Esophagus (tissue), 2 donors: ENCODE results near the gene WDR45B. TPM values are rescaled to one million over a fixed set of nuclear protein-coding genes. Genes with fewer than 3 reads are reported as not detected.

Experiments used
- H3K27ac ChIP-seq, 2 donors: one replicate each; pipeline ENCODE4 v1.5.1; 2013; ENCODE audit warnings: low read depth in 2 of 2, mild to moderate bottlenecking in 2 of 2, inconsistent platforms in 1 of 2, low read length in 1 of 2, moderate library complexity in 1 of 2
- H3K27me3 ChIP-seq, 2 donors: one replicate each; pipeline ENCODE4 v1.6.1; 2013; ENCODE audit warnings: low read length in 2 of 2, control low read depth in 1 of 2, mild to moderate bottlenecking in 1 of 2; ENCODE audit not compliant: insufficient read depth in 2 of 2, control insufficient read depth in 1 of 2
- H3K36me3 ChIP-seq, 2 donors: one replicate each; pipeline ENCODE4 v1.6.1; 2013; ENCODE audit warnings: low read length in 1 of 2; ENCODE audit not compliant: control insufficient read depth in 2 of 2, insufficient read depth in 2 of 2
- H3K4me1 ChIP-seq, 2 donors: one replicate each; pipeline ENCODE4 v1.6.1; 2013; ENCODE audit warnings: low read length in 1 of 2; ENCODE audit not compliant: control insufficient read depth in 2 of 2, insufficient read depth in 2 of 2
- H3K4me3 ChIP-seq, 2 donors: one replicate each; pipeline ENCODE4 v1.5.1; 2013; ENCODE audit warnings: low read length in 2 of 2, mild to moderate bottlenecking in 2 of 2, low read depth in 1 of 2, moderate library complexity in 1 of 2
- H3K9me3 ChIP-seq, 2 donors: one replicate each; pipeline ENCODE4 v1.6.1; 2013; ENCODE audit warnings: mild to moderate bottlenecking in 2 of 2, low read depth in 1 of 2, low read length in 1 of 2, moderate library complexity in 1 of 2; ENCODE audit not compliant: control insufficient read depth in 2 of 2, insufficient read depth in 1 of 2
- WGBS, 2 donors: extraction: QIAGEN DNeasy Blood & Tissue Kit; methylation state at CpG; one replicate each; pipeline ENCODE4 v1.1.7; 2013; 5-methylcytosine and 5-hydroxymethylcytosine counted together
- polyA plus RNA-seq, 2 donors: library from polyadenylated mRNA; stranded (reverse); fragments of 200-250 nt; gene quantifications; one replicate each; pipeline ENCODE4 v1.2.3, GENCODE V29; 2013
- donor health status: healthy with polysubstance abuse.
- donor health status: Bipolar disorder and iron deficiency.

WDR45B gene
- polyA plus RNA-seq, 2 donors, result 72.2 to 75.3 TPM

DNA sequence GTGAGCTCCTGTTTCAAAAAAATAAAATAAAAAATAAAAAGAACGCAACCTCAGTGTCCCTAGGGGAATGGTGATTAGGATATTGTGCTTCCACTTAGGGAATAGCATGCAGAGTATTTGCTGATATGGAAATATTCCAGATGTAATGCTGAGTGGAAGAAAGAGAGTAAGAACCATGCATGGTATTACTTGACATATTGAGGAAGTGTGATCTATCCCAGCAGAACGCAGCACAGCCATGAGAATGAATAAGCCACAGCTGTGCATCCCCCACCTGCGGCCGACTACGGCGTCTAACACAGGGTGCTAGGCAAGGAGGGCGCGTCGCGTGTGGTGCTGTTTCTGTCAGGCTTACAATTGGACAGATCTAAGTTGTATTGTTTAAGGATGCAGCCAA, 79.2 kb downstream of the WDR45B start:
- no peak overlapping the region for H3K4me3 ChIP-seq
- H3K36me3 ChIP-seq, result peaks cover 5 to 31% of the 10 kb centered on the region in 2 donors
- H3K9me3 ChIP-seq, result no peaks in the 10 kb centered on the region
- H3K27me3 ChIP-seq, result no peaks in the 10 kb centered on the region
- no peak overlapping the region for H3K27ac ChIP-seq
- H3K4me1 ChIP-seq, result no peaks in the 10 kb centered on the region
- 91 to 92% methylated on average over 10 of the region's 10 CpGs for WGBS, 2 donors

DNA sequence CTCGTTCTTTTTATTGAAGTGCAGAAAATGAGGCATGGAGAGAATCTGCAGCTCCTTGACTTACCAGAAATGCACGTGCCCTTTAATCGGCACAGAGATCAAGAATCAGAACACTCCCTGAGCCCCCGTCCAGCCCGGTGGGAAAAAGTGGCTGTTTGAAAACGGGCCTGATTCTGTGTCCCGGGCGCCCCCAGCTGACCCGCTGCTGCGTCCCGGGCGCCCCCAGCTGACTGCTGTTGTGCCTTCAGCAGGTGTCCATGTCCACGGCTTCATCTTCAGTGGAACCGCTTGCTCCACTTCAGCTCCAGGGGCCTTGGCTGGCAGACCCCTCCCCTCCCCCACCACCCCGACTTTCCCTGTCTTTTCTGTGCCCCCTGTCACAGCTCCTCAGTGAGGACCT, 81.0 kb downstream of the WDR45B start:
- Histone ChIP-seq H3K27me3 (no peaks in the 10 kb centered on the region), H3K4me3 (no peak overlapping the region), H3K4me1 (no peaks in the 10 kb centered on the region), H3K9me3 (no peaks in the 10 kb centered on the region), H3K27ac (no peak overlapping the region), H3K36me3 (peaks cover 5 to 28% of the 10 kb centered on the region in 2 donors)
- 92 to 95% methylated on average over 15 of the region's 15 CpGs for WGBS, 2 donors

DNA sequence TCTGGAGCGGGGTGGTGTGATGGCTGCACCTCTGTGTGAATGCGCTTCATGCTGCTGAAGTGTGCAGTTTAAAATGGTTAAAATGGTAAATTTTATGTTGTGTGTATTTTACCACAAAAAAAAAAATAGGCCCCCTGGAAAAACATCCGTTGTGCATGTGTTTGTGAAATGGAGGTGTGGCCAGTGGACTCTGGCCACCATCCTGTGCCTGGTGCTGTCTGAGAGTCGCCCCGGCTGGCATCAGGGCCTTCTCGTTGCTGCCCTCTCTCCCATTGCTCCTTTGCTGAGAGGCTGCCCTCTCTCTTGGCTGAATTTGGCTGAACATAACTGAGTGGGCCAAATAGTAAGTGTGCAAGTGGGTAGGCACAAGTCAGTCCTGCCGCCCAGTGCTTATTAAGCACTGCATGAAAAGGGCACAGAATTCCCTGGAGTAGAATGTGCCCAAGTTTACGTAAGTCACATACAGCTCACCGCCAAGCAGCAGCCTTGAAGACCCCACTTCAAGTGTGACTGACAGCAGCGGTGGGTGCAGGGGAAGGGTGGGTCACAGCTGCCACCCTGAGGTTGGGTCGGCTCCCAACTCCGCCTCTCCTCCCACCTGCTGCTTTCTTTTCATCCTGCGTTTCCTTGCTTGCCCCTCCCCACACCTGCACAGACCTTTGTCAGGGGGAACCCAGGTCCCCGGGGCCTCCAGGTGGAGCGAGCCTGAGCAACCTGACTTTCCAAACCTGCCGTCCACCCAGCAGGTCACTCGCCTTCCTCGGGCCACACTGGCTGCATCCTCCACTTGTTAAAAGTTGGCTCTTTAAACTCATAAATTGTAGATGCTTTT, 81.9 kb downstream of the WDR45B start:
- WGBS, 2 donors, result 77 to 83% methylated on average over 18 of the region's 18 CpGs
- peaks cover 5 to 21% of the 10 kb centered on the region in 2 donors for H3K36me3 ChIP-seq
- no peak overlapping the region for H3K27ac ChIP-seq
- H3K27me3 ChIP-seq, result no peaks in the 10 kb centered on the region
- peaks cover 2 to 4% of the 10 kb centered on the region in 2 donors for H3K4me1 ChIP-seq
- H3K9me3 ChIP-seq, result no peaks in the 10 kb centered on the region
- H3K4me3 ChIP-seq, result no peak overlapping the region

DNA sequence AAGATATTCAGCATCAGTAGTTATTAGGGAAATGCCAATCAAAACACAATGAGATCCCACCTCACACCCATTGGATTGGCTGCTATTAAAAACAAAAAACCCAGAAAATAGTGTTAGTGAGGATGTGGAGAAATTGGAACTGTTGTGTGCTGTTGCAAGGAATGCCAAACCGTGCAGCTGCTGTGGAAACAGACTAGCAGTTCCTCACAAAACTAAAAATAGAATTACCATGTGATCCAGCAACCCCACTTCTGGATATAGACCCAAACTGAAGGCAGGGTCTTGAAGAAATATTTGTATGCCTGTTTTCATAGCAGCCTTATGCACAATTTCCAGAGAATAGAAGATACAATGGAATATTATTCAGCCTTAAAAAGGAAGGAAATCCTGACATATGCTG, 82.7 kb downstream of the WDR45B start:
- Histone ChIP-seq H3K4me1 (peaks cover 5% of the 10 kb centered on the region in 2 donors), H3K27ac (no peak overlapping the region), H3K27me3 (no peaks in the 10 kb centered on the region), H3K4me3 (no peak overlapping the region), H3K9me3 (no peaks in the 10 kb centered on the region), H3K36me3 (peaks cover 5 to 18% of the 10 kb centered on the region in 2 donors)
- 60 to 64% methylated on average over 1 of the region's 1 CpG for WGBS, 2 donors

Other genes starting within 250 kb of the WDR45B start
- gene HEXD, start 230.1 kb downstream of the WDR45B start, polyA plus RNA-seq, result 10 to 100 TPM; 24.0 to 46.5 TPM
- 10 to 100 TPM; 11.4 to 11.6 TPM for gene OGFOD3, start 229.9 kb downstream of the WDR45B start, polyA plus RNA-seq
- 10 to 100 TPM; 27.5 to 28.1 TPM for gene CYBC1, start 197.7 kb downstream of the WDR45B start, polyA plus RNA-seq
- 10 to 100 TPM; 31.1 to 53.3 TPM for gene NARF, start 189.7 kb downstream of the WDR45B start, polyA plus RNA-seq
- 10 to 100 TPM; 15.9 to 20.5 TPM for gene FOXK2, start 128.7 kb downstream of the WDR45B start, polyA plus RNA-seq
- 1 to 10 TPM; 9.3 to 9.7 TPM for gene RAB40B, start 50.3 kb upstream of the WDR45B start, polyA plus RNA-seq
- gene FN3KRP, start 68.3 kb upstream of the WDR45B start, polyA plus RNA-seq, result 10 to 100 TPM; 15.6 to 19.0 TPM
- gene FN3K, start 87.2 kb upstream of the WDR45B start, polyA plus RNA-seq, result 1 to 10 TPM; 2.7 to 3.7 TPM
- 10 to 100 TPM; 54.4 to 62.8 TPM for gene TBCD, start 103.6 kb upstream of the WDR45B start, polyA plus RNA-seq
- gene ZNF750, start 191.6 kb upstream of the WDR45B start, polyA plus RNA-seq, result 100 to 1,000 TPM in 1 of 2 donors, 10 to 100 TPM in 1; 30.2 to 111 TPM